ENCODE measurements around the gene TMEM212. TPM values are rescaled to one million over a fixed set of nuclear protein-coding genes. Genes with fewer than 3 reads are reported as not detected.

The TMEM212 gene
- total RNA-seq, 1 donor from 2014 or later: not detected

GRCh38 chr3:171888466-171888865, 45.3 kb downstream of the TMEM212 start:
- Mint-ChIP-seq H3K9me3 (ENCODE audit: unreplicated experiment) (no peaks in the 10 kb centered on the region), H3K4me3 (ENCODE audit: unreplicated experiment) (no peak overlapping the region), H3K27ac (ENCODE audit: unreplicated experiment) (no peak overlapping the region), H3K27me3 (ENCODE audit: unreplicated experiment) (peaks cover 3% of the 10 kb centered on the region), H3K36me3 (ENCODE audit: unreplicated experiment) (no peaks in the 10 kb centered on the region), H3K4me1 (ENCODE audit: unreplicated experiment) (peaks cover 10% of the 10 kb centered on the region)
- DNase-seq (ENCODE audit: extremely low spot score, unreplicated experiment): no peak
- no peak for TF ChIP-seq CTCF (IDR thresholded peaks at IDR 0.05)

DNA sequence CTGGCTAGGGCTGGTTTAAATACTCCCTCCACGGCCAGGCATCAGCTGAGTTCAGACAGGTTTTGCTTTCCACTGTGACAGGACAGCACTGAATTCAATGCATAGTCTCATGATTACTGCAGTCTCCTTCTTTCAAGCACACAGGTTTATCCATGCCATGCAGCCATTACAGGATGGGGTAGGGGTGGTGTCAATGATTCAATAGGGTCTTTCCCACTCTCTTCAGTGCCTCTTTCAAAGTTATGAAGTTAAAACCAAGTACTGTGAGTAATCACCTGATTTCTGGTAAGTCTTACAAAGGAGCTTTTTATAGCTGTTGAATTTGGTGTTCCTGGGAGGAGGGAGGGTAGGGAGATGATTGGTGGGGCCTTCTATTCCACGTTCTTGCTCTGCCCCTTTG, 47.2 kb downstream of the TMEM212 start:
- Mint-ChIP-seq H3K36me3 (ENCODE audit: unreplicated experiment) (no peaks in the 10 kb centered on the region), H3K4me1 (ENCODE audit: unreplicated experiment) (peaks cover 5% of the 10 kb centered on the region), H3K4me3 (ENCODE audit: unreplicated experiment) (no peak overlapping the region), H3K27ac (ENCODE audit: unreplicated experiment) (no peak overlapping the region), H3K9me3 (ENCODE audit: unreplicated experiment) (no peaks in the 10 kb centered on the region), H3K27me3 (ENCODE audit: unreplicated experiment) (peaks cover 3% of the 10 kb centered on the region)
- DNase-seq (ENCODE audit: extremely low spot score, unreplicated experiment): no peak
- no peak for TF ChIP-seq CTCF (IDR thresholded peaks at IDR 0.05)

- H3K4me1 Mint-ChIP-seq (ENCODE audit: unreplicated experiment): peaks cover 5% of the 10 kb centered on the region
- no peak for DNase-seq (ENCODE audit: extremely low spot score, unreplicated experiment)
- H3K36me3 Mint-ChIP-seq (ENCODE audit: unreplicated experiment): no peaks in the 10 kb centered on the region
- H3K27me3 Mint-ChIP-seq (ENCODE audit: unreplicated experiment): peaks cover 3% of the 10 kb centered on the region
- H3K27ac Mint-ChIP-seq (ENCODE audit: unreplicated experiment): no peak overlapping the region
- no peak for TF ChIP-seq CTCF (IDR thresholded peaks at IDR 0.05)
- no peaks in the 10 kb centered on the region for H3K9me3 Mint-ChIP-seq (ENCODE audit: unreplicated experiment)
- no peak overlapping the region for H3K4me3 Mint-ChIP-seq (ENCODE audit: unreplicated experiment)
Measured at GRCh38 chr3:171892457-171892856, 49.3 kb downstream of the TMEM212 start.

DNA sequence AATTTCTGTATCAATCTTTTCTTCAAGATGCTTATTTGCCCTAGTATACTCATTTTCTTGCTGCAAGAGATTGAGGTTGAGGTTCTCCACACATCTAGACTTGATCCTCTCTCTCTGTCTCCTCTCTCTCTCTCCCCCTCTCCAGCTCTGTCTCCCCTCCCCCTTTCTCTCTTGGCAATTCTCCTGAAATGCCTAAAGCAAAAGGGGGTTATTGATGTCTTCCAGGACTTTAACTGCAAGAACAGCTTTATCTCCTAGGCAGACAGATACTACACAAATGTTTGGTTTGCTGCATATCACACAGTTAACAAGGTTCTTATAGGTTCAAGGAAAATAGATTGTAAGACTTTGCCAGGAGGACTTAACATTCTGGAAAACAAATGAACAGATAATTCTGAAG, 52.1 kb downstream of the TMEM212 start:
- TF ChIP-seq CTCF (IDR thresholded peaks at IDR 0.05): no peak
- H3K27me3 Mint-ChIP-seq (ENCODE audit: unreplicated experiment): peaks cover 3% of the 10 kb centered on the region
- no peaks in the 10 kb centered on the region for H3K9me3 Mint-ChIP-seq (ENCODE audit: unreplicated experiment)
- H3K27ac Mint-ChIP-seq (ENCODE audit: unreplicated experiment): no peak overlapping the region
- peaks cover 13% of the 10 kb centered on the region for H3K4me1 Mint-ChIP-seq (ENCODE audit: unreplicated experiment)
- DNase-seq (ENCODE audit: extremely low spot score, unreplicated experiment): no peak
- no peak overlapping the region for H3K4me3 Mint-ChIP-seq (ENCODE audit: unreplicated experiment)
- no peaks in the 10 kb centered on the region for H3K36me3 Mint-ChIP-seq (ENCODE audit: unreplicated experiment)

GRCh38 chr3:171895900-171896299, 52.8 kb downstream of the TMEM212 start:
- H3K4me1 Mint-ChIP-seq (ENCODE audit: unreplicated experiment): peaks cover 13% of the 10 kb centered on the region
- DNase-seq (ENCODE audit: extremely low spot score, unreplicated experiment): no peak
- H3K36me3 Mint-ChIP-seq (ENCODE audit: unreplicated experiment): no peaks in the 10 kb centered on the region
- H3K27me3 Mint-ChIP-seq (ENCODE audit: unreplicated experiment): peaks cover 3% of the 10 kb centered on the region
- no peak overlapping the region for H3K27ac Mint-ChIP-seq (ENCODE audit: unreplicated experiment)
- no peak for TF ChIP-seq CTCF (IDR thresholded peaks at IDR 0.05)
- no peak overlapping the region for H3K4me3 Mint-ChIP-seq (ENCODE audit: unreplicated experiment)
- H3K9me3 Mint-ChIP-seq (ENCODE audit: unreplicated experiment): no peaks in the 10 kb centered on the region
